SIG-M5 (cell line): Measurements from ENCODE around the gene SMS.

Source experiments
- DNase-seq: peaks from one replicate; lab custom pipeline; 2025; lab: John Stamatoyannopoulos, UW

Gene SMS

GRCh38 chrX:21940356-21940829, at the start of gene SMS:
Gene SMS (plus strand): TSS chrX:21940709. CDS start chrX:21940825, 116 bp downstream.
- DNase-seq, result no peak

- no peak for DNase-seq
These were observed 35.2 kb upstream of the SMS start for GRCh38 chrX:21905313-21905712.

- DNase-seq, result no peak
These were observed 34.6 kb upstream of the SMS start for GRCh38 chrX:21905953-21906352.

- no peak for DNase-seq
These were observed 33.2 kb upstream of the SMS start for GRCh38 chrX:21907260-21907659.

GRCh38 chrX:21911481-21911880, 29.0 kb upstream of the SMS start:
- DNase-seq, result no peak

GRCh38 chrX:21912220-21912619, 28.3 kb upstream of the SMS start:
- DNase-seq, result no peak

- DNase-seq, result no peak
These were observed 27.5 kb upstream of the SMS start for GRCh38 chrX:21912989-21913388.

GRCh38 chrX:21926116-21926515, 14.4 kb upstream of the SMS start:
- DNase-seq, result no peak

- peak; percentile 5 for DNase-seq
These were observed 13.8 kb upstream of the SMS start for GRCh38 chrX:21926527-21927278.

- DNase-seq, result no peak
These were observed 11.3 kb upstream of the SMS start for GRCh38 chrX:21929209-21929608.

- DNase-seq, result no peak
These were observed 9.5 kb upstream of the SMS start for GRCh38 chrX:21930986-21931385.

- DNase-seq, result no peak
These were observed 8.1 kb upstream of the SMS start for GRCh38 chrX:21932292-21933002.

GRCh38 chrX:21933077-21933476, 7.4 kb upstream of the SMS start:
- no peak for DNase-seq

GRCh38 chrX:21934414-21934813, 6.1 kb upstream of the SMS start:
- no peak for DNase-seq

GRCh38 chrX:21939906-21940305, 603 bp upstream of the SMS start:
- DNase-seq, result no peak

GRCh38 chrX:21943460-21944135, 3.1 kb downstream of the SMS start:
- no peak for DNase-seq

- no peak for DNase-seq
These were observed 3.7 kb downstream of the SMS start for GRCh38 chrX:21944136-21944615.

GRCh38 chrX:21946925-21947641, 6.6 kb downstream of the SMS start:
- DNase-seq, result no peak

- no peak for DNase-seq
These were observed 7.2 kb downstream of the SMS start for GRCh38 chrX:21947671-21948070.

GRCh38 chrX:21948897-21949578, 8.5 kb downstream of the SMS start:
- DNase-seq, result no peak

- no peak for DNase-seq
These were observed 9.2 kb downstream of the SMS start for GRCh38 chrX:21949689-21950088.
